A673 (cell line): ENCODE results near the gene GPD1L. TPM values are rescaled to one million over a fixed set of nuclear protein-coding genes. Genes with fewer than 3 reads are reported as not detected.

Experiments
- BruUV-seq: library from RNA; stranded (reverse); fragments of 400-500 nt; replicated peaks from 2 replicates; lab custom pipeline; 2021; lab: Mats Ljungman, UMichigan
- CTCF ChIA-PET: fragments of 300-600 bp; sonication (Branson Sonifier 250); formaldehyde crosslinking; loops from one replicate; lab custom pipeline; 2022; ENCODE audit warnings: antibody characterized with exemption; lab: Charles Lee
- POLR2A ChIA-PET: fragments of 300-600 bp; sonication (Branson Sonifier 250); formaldehyde crosslinking; loops from one replicate; lab custom pipeline; 2022; ENCODE audit warnings: antibody characterized with exemption; ENCODE audit not compliant: low non-redundant PET; lab: Charles Lee
- DNase-seq: peaks from one replicate; pipeline ENCODE4 v3.0.0-alpha.2; 2015; ENCODE audit warnings: low spot score
- H3K27ac ChIP-seq: fragments of 200-600 bp; sonication (generic); 2 replicates; pipeline ENCODE4 v1.5.1; 2016; ENCODE audit warnings: mixed run types, low read depth, mild to moderate bottlenecking, mixed read lengths, antibody characterized with exemption, low read length; ENCODE audit not compliant: poor library complexity, severe bottlenecking
- H3K27me3 ChIP-seq: fragments of 200-600 bp; sonication (generic); replicated peaks from 2 replicates; pipeline ENCODE4 v1.6.1; 2017; ENCODE audit warnings: mixed run types, low read depth, mild to moderate bottlenecking, mixed read lengths, antibody characterized with exemption, low read length; ENCODE audit not compliant: insufficient read depth, poor library complexity
- H3K36me3 ChIP-seq: fragments of 200-600 bp; sonication (generic); 2 replicates; pipeline ENCODE4 v1.6.1; 2016; ENCODE audit warnings: mixed run types, mild to moderate bottlenecking, mixed read lengths, antibody characterized with exemption, low read length; ENCODE audit not compliant: insufficient read depth, poor library complexity, severe bottlenecking
- H3K4me1 ChIP-seq: fragments of 200-600 bp; sonication (generic); 2 replicates; pipeline ENCODE4 v1.6.1; 2017; ENCODE audit warnings: mixed run types, mild to moderate bottlenecking, mixed read lengths, antibody characterized with exemption, low read length; ENCODE audit not compliant: insufficient read depth, poor library complexity, severe bottlenecking
- H3K4me3 ChIP-seq: fragments of 200-600 bp; sonication (generic); 2 replicates; pipeline ENCODE4 v1.5.1; 2016; ENCODE audit warnings: low read depth, mixed run types, mild to moderate bottlenecking, mixed read lengths, low read length; ENCODE audit not compliant: poor library complexity, severe bottlenecking
- H3K9me3 ChIP-seq: fragments of 200-600 bp; sonication (generic); 2 replicates; pipeline ENCODE4 v1.6.1; 2016; ENCODE audit warnings: mixed run types, low read depth, mild to moderate bottlenecking, mixed read lengths, antibody characterized with exemption, low read length; ENCODE audit not compliant: poor library complexity, severe bottlenecking
- EZH2 ChIP-seq: fragments of 200-600 bp; sonication (generic); IDR thresholded peaks from 2 replicates; pipeline ENCODE4 v1.6.1; 2017; ENCODE audit warnings: borderline replicate concordance, low read depth, mild to moderate bottlenecking, mixed read lengths, antibody characterized with exemption, low read length; ENCODE audit not compliant: poor library complexity, severe bottlenecking
- intact Hi-C: fragments of 100-400 bp; cut with micrococcal nuclease; formaldehyde crosslinking; loops from one replicate; pipeline ENCODE4 v1.10.0; 2022; ENCODE audit not compliant: unreplicated experiment
- total RNA-seq: library from RNA; stranded (reverse); gene quantifications from 2 replicates; pipeline ENCODE4 v1.2.3, GENCODE V29; 2021
- TF ChIP-seq, protein P1 (sequence below): fragments of 300-800, 200-600 bp; sonication (generic); conservative IDR thresholded peaks from 2 replicates; pipeline ENCODE4 v1.5.1; 2017; ENCODE audit warnings: low read depth, mild to moderate bottlenecking, antibody characterized with exemption, low read length, moderate library complexity, mixed read lengths

Gene GPD1L
- total RNA-seq, 1 experiment from 2014 or later, result 9.9 TPM

DNA sequence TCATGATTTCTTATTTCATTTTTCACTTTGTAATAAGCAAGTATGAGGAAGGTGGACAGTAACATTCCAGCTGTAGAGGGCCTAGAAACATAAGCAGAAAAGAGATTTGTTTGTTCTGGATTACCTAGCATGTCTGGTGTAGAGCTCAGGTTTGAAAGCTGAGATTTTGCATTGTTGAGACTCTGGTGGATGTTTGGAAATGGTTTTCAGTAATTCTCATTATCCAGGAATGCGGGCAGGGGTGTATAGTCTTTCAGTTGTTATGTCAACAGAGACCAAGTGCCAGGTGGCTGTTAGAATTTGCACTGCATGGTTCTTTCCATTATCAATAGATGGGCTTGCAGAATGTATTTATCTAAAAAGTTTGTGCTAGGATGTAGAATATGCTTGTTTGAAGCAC is 10.9 kb downstream of the GPD1L start:
- H3K4me1 ChIP-seq, result no peaks in the 10 kb centered on the region
- no peak overlapping the region for H3K4me3 ChIP-seq
- DNase-seq, result no peak
- H3K9me3 ChIP-seq, result no peaks in the 10 kb centered on the region
- no peaks in the 10 kb centered on the region for H3K27me3 ChIP-seq
- POLR2A ChIA-PET, result no interaction called here
- TF ChIP-seq, protein P1, sequence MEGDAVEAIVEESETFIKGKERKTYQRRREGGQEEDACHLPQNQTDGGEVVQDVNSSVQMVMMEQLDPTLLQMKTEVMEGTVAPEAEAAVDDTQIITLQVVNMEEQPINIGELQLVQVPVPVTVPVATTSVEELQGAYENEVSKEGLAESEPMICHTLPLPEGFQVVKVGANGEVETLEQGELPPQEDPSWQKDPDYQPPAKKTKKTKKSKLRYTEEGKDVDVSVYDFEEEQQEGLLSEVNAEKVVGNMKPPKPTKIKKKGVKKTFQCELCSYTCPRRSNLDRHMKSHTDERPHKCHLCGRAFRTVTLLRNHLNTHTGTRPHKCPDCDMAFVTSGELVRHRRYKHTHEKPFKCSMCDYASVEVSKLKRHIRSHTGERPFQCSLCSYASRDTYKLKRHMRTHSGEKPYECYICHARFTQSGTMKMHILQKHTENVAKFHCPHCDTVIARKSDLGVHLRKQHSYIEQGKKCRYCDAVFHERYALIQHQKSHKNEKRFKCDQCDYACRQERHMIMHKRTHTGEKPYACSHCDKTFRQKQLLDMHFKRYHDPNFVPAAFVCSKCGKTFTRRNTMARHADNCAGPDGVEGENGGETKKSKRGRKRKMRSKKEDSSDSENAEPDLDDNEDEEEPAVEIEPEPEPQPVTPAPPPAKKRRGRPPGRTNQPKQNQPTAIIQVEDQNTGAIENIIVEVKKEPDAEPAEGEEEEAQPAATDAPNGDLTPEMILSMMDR, result no peak
- no peak for TF ChIP-seq EZH2
- BruUV-seq, result no TSS peak
- no peak overlapping the region for H3K27ac ChIP-seq
- H3K36me3 ChIP-seq, result no peaks in the 10 kb centered on the region
- intact Hi-C loops, result no loop called here
- CTCF ChIA-PET, result no interaction called here

DNA sequence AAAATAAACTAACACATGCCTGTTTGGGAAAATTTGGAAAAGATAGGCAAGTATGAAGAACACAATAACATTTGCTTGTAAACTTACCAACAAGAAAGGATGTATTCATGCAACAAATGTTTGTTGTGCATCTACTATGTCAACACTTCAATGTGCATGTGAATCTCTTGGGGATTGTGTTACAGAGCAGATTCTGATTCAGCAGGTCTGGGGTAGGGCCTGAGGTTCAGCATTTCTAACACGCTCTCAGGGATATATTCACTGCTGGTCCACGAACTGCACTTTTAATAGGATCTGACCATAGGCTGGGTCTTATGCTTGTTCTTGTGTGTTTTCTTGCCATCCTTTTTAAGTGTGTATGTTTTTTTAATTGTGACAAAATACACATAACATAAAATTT is 11.8 kb downstream of the GPD1L start:
- Histone ChIP-seq H3K36me3 (no peaks in the 10 kb centered on the region), H3K4me3 (no peak overlapping the region), H3K27ac (no peak overlapping the region), H3K27me3 (no peaks in the 10 kb centered on the region), H3K9me3 (no peaks in the 10 kb centered on the region), H3K4me1 (no peaks in the 10 kb centered on the region)
- TF ChIP-seq EZH2, result no peak
- TF ChIP-seq, protein P1, result no peak
- intact Hi-C loops, result no loop called here
- no TSS peak for BruUV-seq
- CTCF ChIA-PET, result no interaction called here
- DNase-seq, result no peak
- POLR2A ChIA-PET, result no interaction called here

- DNase-seq, result no peak
- Histone ChIP-seq H3K4me3 (no peak overlapping the region), H3K27ac (no peak overlapping the region), H3K27me3 (no peaks in the 10 kb centered on the region), H3K36me3 (no peaks in the 10 kb centered on the region), H3K9me3 (no peaks in the 10 kb centered on the region), H3K4me1 (no peaks in the 10 kb centered on the region)
- ChIA-PET CTCF (no interaction called here), POLR2A (no interaction called here)
- BruUV-seq, result no TSS peak
- intact Hi-C loops, result no loop called here
- no peak for TF ChIP-seq EZH2
- TF ChIP-seq, protein P1, result no peak
These were observed 14.1 kb downstream of the GPD1L start for GRCh38 chr3:32120471-32120870.
